Keratinocyte (primary cell): Measurements from ENCODE around the gene RRBP1. TPM values are rescaled to one million over a fixed set of nuclear protein-coding genes. Genes with fewer than 3 reads are reported as not detected.

Source experiments
- DNase-seq: peaks from one replicate; pipeline ENCODE4 v3.0.0-alpha.2; 2011; ENCODE audit warnings: low read depth, missing footprints, low spot score
- FAIRE-seq: peaks from 2 replicates; lab custom pipeline; 2011; peaks lifted over from hg19 to GRCh38; lab: Jason Lieb, UNC
- H2AFZ ChIP-seq: 2 replicates; pipeline ENCODE4 v1.6.0; 2012; ENCODE audit warnings: low read length, control low read depth, inconsistent platforms; ENCODE audit not compliant: control insufficient read depth
- H3K27ac ChIP-seq: 2 replicates; pipeline ENCODE4 v1.5.1; 2011; ENCODE audit warnings: low read length; ENCODE audit not compliant: control insufficient read depth, insufficient read depth
- H3K27me3 ChIP-seq: 3 replicates; pipeline ENCODE4 v1.6.0; 2011; ENCODE audit warnings: low read length; ENCODE audit not compliant: control insufficient read depth, insufficient read depth; ENCODE audit errors: extremely low read depth
- H3K36me3 ChIP-seq, 2 experiments: 2 replicates in 1 of 2; 3 replicates in 1 of 2; pipeline ENCODE4 v1.5.1; 2011; ENCODE audit warnings: low read length in 2 of 2, mild to moderate bottlenecking in 1 of 2; ENCODE audit not compliant: control insufficient read depth in 2 of 2, insufficient read depth in 2 of 2; ENCODE audit errors: extremely low read depth in 1 of 2
- H3K4me1 ChIP-seq: 3 replicates; pipeline ENCODE4 v1.5.1; 2011; ENCODE audit warnings: low read length; ENCODE audit not compliant: control insufficient read depth, insufficient read depth; ENCODE audit errors: extremely low read depth
- H3K4me2 ChIP-seq: 3 replicates; pipeline ENCODE4 v1.6.0; 2011; ENCODE audit warnings: low read depth, low read length; ENCODE audit not compliant: control insufficient read depth, insufficient read depth; ENCODE audit errors: extremely low read depth
- H3K4me3 ChIP-seq, 3 experiments: fragments of 200-600 bp in 1 of 3; sonication (generic) in 1 of 3; 2 replicates in 2 of 3; 3 replicates in 1 of 3; pipeline ENCODE4 v1.5.1; 2011 to 2016; ENCODE audit warnings: low read length in 3 of 3, mild to moderate bottlenecking in 3 of 3, control low read depth in 2 of 3, inconsistent platforms in 1 of 3, low read depth in 1 of 3, mixed read lengths in 1 of 3, mixed run types in 1 of 3, moderate library complexity in 1 of 3; ENCODE audit not compliant: control insufficient read depth in 2 of 3, insufficient read depth in 2 of 3; ENCODE audit errors: extremely low read depth in 1 of 3
- H3K79me2 ChIP-seq: 2 replicates; pipeline ENCODE4 v1.6.0; 2012; ENCODE audit warnings: low read length; ENCODE audit not compliant: control insufficient read depth, insufficient read depth
- H3K9ac ChIP-seq: 3 replicates; pipeline ENCODE4 v1.6.0; 2011; ENCODE audit warnings: low read length; ENCODE audit not compliant: control insufficient read depth, insufficient read depth; ENCODE audit errors: extremely low read depth
- H3K9me1 ChIP-seq: 3 replicates; pipeline ENCODE4 v1.6.0; 2011; ENCODE audit warnings: low read length; ENCODE audit not compliant: control insufficient read depth, insufficient read depth; ENCODE audit errors: extremely low read depth
- H3K9me3 ChIP-seq: 2 replicates; pipeline ENCODE4 v1.5.1; 2012; ENCODE audit warnings: low read depth, low read length; ENCODE audit not compliant: control insufficient read depth
- H4K20me1 ChIP-seq: 3 replicates; pipeline ENCODE4 v1.6.0; 2011; ENCODE audit warnings: low read length; ENCODE audit not compliant: control insufficient read depth, insufficient read depth; ENCODE audit errors: extremely low read depth
- CTCF ChIP-seq, 3 experiments: IDR thresholded peaks in 1 of 3; conservative IDR thresholded peaks in 1 of 3; optimal IDR thresholded peaks in 1 of 3; 2 replicates in 2 of 3; 3 replicates in 1 of 3; pipeline versions ENCODE3 to v1.5.1; 2011; ENCODE audit warnings: low read length in 3 of 3, mild to moderate bottlenecking in 3 of 3, moderate library complexity in 2 of 3, control low read depth in 1 of 3, inconsistent platforms in 1 of 3; ENCODE audit not compliant: insufficient read depth in 2 of 3; ENCODE audit errors: extremely low read depth in 1 of 3
- EZH2 ChIP-seq: IDR thresholded peaks from one replicate; pipeline ENCODE4 v1.6.1; 2012; ENCODE audit warnings: inconsistent platforms, mild to moderate bottlenecking, low read length, moderate library complexity
- dilution Hi-C: fragments of 300-500 bp; cut with MboI; formaldehyde crosslinking; loops from one replicate; pipeline ENCODE4 v1.7.0; 2020; ENCODE audit warnings: low sequenced_read_pairs; ENCODE audit not compliant: extremely low pct_ligation_motif_present
- polyA plus RNA-seq, 5 experiments: library from polyadenylated mRNA; depleted of rRNA in 3 of 5; stranded (reverse) in 3 of 5; stranded (forward) in 1 of 5; unstranded in 1 of 5; fragments of >200 nt; gene quantifications; 1 replicate in 1 of 5; 2 replicates in 3 of 5; 3 replicates in 1 of 5; pipeline versions ENCODE4 v1.2.1 to v1.2.3, GENCODE V29; 2011 to 2012; ENCODE audit warnings: missing spikeins in 2 of 5, low read depth in 1 of 5, low replicate concordance in 1 of 5

The RRBP1 gene
- polyA plus RNA-seq, 1 donor (not counting 4 experiments of a cell fraction or from before 2014, with no cell fraction given), result 43.9 TPM

DNA sequence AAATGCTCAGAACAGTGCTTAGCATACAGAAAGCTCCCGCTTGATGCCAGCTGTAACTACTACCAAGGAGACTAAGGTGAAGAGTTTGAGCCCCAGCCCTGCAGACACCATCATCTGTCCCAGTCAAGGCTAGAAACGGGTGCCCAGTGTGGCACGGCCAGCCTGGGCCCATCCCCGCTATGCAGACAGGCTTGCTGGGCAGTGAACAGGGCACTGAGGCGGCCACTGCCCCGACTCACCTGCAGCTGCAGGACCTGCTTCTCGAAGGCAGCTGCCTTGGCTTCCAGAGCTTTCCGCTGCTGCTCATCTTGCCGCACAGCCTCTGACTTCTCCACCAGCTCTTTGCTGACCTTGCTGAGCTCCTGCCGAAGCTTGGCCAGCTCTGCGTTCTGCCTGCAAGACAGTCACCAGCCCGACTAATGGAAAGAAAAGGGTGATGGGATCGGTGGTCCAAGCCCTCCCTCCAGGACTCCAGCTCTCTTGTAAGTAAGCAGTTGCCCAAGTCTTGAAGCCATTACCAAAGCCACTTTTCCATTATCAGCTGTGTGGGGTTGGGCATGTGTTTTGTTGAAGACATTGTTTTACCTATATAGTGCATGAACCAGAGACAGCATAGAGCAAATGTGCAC, 48.7 kb downstream of the RRBP1 start:
- no peaks in the 10 kb centered on the region for H3K79me2 ChIP-seq
- H3K36me3 ChIP-seq, result peaks cover 51 to 71% of the 10 kb centered on the region in 2 experiments
- no peak for FAIRE-seq

GRCh38 chr20:17631576-17632319, 50.3 kb downstream of the RRBP1 start:
- no peak overlapping the region for H3K27ac ChIP-seq
- dilution Hi-C loops, result no loop called here
- no peaks in the 10 kb centered on the region for H4K20me1 ChIP-seq
- no peak for TF ChIP-seq EZH2
- no peak for TF ChIP-seq CTCF (optimal IDR thresholded peaks at IDR 0.05 in 1 of 3, IDR thresholded peaks at IDR 0.05 in 1 of 3, conservative IDR thresholded peaks at IDR 0.05 in 1 of 3; ENCODE audit: extremely low read depth in 1 of 3, insufficient read depth in 2 of 3, low read length in 3 of 3)
- no peak overlapping the region for H3K4me3 ChIP-seq
- H3K9me3 ChIP-seq, result no peaks in the 10 kb centered on the region
- H3K4me2 ChIP-seq, result no peak overlapping the region
- H3K27me3 ChIP-seq, result no peaks in the 10 kb centered on the region
- FAIRE-seq, result no peak
- no peaks in the 10 kb centered on the region for H3K9me1 ChIP-seq
- H2AFZ ChIP-seq, result no peak overlapping the region
- H3K79me2 ChIP-seq, result no peaks in the 10 kb centered on the region
- H3K4me1 ChIP-seq, result no peaks in the 10 kb centered on the region
- DNase-seq, result no peak
- H3K36me3 ChIP-seq, result peaks cover 47 to 69% of the 10 kb centered on the region in 2 experiments
- H3K9ac ChIP-seq, result no peak overlapping the region

More for the DNA sequence above, 48.7 kb downstream of the RRBP1 start:
- no peak overlapping the region for H2AFZ ChIP-seq
- no peak overlapping the region for H3K4me2 ChIP-seq
- DNase-seq, result no peak
- no peak overlapping the region for H3K27ac ChIP-seq
- TF ChIP-seq CTCF (optimal IDR thresholded peaks at IDR 0.05 in 1 of 3, IDR thresholded peaks at IDR 0.05 in 1 of 3, conservative IDR thresholded peaks at IDR 0.05 in 1 of 3; ENCODE audit: extremely low read depth in 1 of 3, insufficient read depth in 2 of 3, low read length in 3 of 3) (no peak), EZH2 (no peak)
- no peak overlapping the region for H3K9ac ChIP-seq
- no peaks in the 10 kb centered on the region for H3K9me3 ChIP-seq
- no peaks in the 10 kb centered on the region for H3K9me1 ChIP-seq
- H3K4me1 ChIP-seq, result no peaks in the 10 kb centered on the region
- H3K27me3 ChIP-seq, result no peaks in the 10 kb centered on the region
- H4K20me1 ChIP-seq, result no peaks in the 10 kb centered on the region
- dilution Hi-C loops, result no loop called here
- H3K4me3 ChIP-seq, result no peak overlapping the region
